ENCODE data around the gene CDKN2AIP.

Gene CDKN2AIP

DNA sequence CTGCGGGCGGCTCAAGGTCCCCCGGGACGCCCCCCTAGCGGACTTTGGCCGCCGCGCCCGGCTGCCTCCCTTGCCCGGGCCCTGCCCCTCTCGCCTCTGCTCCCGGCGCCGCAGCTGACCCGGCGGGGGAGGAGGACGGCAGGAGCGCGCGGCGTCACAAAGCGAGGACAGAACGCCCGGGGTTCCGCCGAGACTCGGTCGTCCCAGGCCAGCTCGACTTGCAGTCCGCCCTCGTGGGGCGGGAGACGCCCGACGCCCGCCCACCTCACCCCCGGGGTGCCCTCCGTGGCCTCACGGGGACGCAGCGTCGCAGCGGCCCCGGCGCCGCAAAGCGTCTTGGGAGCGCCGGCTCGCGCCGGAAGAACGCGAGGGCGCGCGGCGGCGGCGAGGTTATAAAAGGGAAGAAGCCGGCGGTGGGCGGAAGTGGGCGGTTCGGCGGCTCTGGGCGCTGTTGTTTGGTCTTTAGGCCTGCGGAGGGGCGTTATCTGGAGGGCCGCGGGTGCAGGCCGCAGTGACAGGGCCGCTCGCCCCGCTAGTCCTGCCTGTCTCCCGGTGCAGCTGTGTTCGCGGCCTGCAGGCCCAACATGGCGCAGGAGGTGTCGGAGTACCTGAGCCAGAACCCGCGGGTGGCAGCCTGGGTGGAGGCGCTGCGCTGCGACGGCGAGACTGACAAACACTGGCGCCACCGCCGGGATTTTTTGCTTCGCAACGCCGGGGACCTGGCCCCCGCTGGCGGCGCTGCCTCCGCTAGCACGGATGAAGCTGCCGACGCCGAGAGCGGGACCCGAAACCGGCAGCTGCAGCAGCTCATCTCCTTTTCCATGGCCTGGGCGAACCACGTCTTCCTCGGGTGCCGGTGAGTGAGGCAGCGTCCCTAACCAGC lies at the start of gene CDKN2AIP:
Gene CDKN2AIP, plus strand, starts transcription at position 423 of the 883 bp plus-strand sequence. Its CDS starts 162 bp downstream, at position 585.
- DNase-seq: peak; percentile 97

- no peak for DNase-seq
These were observed 49.0 kb upstream of the CDKN2AIP start for GRCh38 chr4:183395395-183395794.

- no peak for DNase-seq
These were observed 48.2 kb upstream of the CDKN2AIP start for GRCh38 chr4:183396227-183396637.

DNA sequence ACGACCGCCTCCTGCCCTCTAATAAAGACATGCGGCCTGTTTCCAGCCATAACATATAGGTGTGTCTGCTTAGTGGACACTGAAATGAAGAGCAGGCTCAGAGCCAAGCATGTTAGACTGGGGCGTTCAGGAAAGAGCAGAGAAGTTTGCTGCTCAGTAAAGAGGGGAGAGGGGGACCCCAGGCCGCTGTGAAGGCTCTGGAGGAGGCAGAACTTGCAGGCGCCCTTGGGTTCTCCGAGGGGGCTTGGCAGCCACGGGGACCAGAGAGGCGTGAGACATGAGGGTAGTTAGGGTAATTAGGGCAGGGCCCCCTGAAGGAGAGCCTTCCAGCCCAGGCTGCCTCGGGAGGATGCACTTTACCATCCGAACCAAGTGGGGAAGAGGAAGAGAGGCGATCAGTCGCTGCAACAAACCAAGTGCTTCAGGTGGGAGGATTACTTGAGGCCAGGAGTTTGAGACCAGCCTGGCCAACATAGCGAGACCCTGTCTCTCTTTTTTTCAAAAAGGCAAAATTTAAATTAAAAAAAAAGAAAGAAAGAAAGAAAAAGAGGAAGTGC lies 46.6 kb upstream of the CDKN2AIP start:
- DNase-seq: no peak

- DNase-seq: peak; percentile 91
These were observed 45.9 kb upstream of the CDKN2AIP start for GRCh38 chr4:183398298-183399125.

DNA sequence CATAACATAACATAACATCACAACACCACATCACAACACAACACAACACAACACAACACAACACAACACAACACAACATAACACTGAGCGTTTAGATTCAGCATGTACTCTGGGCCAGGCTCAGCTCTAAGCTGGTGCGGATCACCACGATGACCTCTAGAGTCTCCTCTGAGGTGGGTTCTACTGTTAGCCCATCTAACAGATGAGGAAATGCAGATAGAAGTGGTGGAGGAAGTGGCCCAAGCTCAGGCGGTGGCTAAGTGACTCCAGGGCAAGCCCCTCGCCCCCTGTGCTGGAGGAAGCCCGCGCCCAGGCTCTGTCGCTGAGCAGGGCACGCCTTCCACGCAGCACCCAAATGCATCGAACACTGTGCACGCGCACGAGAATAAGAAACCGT lies 45.3 kb upstream of the CDKN2AIP start:
- DNase-seq: peak; percentile 46

DNA sequence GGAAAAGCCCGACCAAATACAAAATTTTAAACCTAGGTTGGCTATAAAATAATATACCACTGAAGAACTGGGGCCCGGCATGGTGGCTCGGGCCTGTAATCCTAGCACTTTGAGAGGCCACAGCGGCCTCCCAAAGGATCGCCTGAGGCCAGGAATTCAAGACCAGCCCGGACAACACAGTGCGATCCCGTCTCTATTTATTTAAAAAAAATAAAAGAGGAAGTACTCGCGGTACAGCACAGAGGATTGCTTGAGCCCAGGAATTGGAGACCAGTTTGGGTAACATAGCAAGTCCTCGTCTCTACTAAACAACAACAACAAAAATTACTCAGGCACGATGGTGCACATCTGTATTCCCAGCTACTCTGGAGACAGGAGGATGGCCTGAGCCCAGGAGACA lies 44.8 kb upstream of the CDKN2AIP start:
- peak; percentile 48 for DNase-seq

DNA sequence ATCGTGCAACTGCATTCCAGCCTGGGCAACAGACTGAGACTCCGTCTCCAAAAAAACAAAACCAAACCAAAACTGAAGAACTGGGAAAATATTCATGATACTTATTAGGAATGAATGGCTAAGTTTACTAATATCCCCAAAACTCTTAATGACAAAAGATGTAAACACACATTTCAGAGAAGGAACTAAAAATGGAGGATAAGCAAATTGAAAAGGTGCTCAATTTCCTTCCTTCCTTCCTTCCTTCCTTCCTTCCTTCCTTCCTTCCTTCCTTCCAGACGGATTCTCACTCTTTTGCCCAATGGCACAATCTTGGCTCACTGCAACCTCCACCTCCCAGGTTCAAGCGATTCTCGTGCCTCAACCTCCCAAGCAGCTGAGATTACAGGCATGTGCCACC lies 44.4 kb upstream of the CDKN2AIP start:
- no peak for DNase-seq

- DNase-seq: no peak
These were observed 43.0 kb upstream of the CDKN2AIP start for GRCh38 chr4:183401473-183401872.

- DNase-seq: no peak
These were observed 41.7 kb upstream of the CDKN2AIP start for GRCh38 chr4:183402771-183403170.

DNA sequence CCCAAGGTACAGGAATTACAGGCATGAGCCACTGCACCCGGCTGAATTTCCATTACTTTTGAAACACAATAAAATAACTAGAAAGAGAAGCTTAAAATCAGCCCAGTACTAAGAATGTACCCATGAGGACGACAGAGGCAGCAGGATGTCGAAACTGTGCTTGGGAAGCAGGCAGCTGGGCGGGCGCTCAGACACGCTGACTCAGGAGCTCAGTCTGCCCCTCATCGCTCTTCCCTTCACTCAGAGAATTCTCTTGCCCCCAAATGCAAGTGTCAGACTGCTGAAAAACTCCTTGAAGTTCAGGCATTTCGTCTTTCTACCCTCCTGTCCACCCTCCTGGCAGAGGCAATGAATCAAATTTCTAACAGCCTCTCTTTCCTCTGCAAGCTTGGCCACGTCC lies 41.0 kb upstream of the CDKN2AIP start:
- DNase-seq: no peak

GRCh38 chr4:183403961-183404360 lies 40.5 kb upstream of the CDKN2AIP start:
- DNase-seq: no peak

GRCh38 chr4:183405303-183405702 lies 39.1 kb upstream of the CDKN2AIP start:
- DNase-seq: no peak

- peak; percentile 92 for DNase-seq
These were observed 37.3 kb upstream of the CDKN2AIP start for GRCh38 chr4:183407128-183407585.

- DNase-seq: no peak
These were observed 36.6 kb upstream of the CDKN2AIP start for GRCh38 chr4:183407635-183408464.

GRCh38 chr4:183408796-183409195 lies 35.6 kb upstream of the CDKN2AIP start:
- DNase-seq: no peak

GRCh38 chr4:183409483-183409882 lies 35.0 kb upstream of the CDKN2AIP start:
- DNase-seq: no peak

- no peak for DNase-seq
These were observed 34.5 kb upstream of the CDKN2AIP start for GRCh38 chr4:183409934-183410333.

GRCh38 chr4:183411291-183411861 lies 33.1 kb upstream of the CDKN2AIP start:
- no peak for DNase-seq

DNA sequence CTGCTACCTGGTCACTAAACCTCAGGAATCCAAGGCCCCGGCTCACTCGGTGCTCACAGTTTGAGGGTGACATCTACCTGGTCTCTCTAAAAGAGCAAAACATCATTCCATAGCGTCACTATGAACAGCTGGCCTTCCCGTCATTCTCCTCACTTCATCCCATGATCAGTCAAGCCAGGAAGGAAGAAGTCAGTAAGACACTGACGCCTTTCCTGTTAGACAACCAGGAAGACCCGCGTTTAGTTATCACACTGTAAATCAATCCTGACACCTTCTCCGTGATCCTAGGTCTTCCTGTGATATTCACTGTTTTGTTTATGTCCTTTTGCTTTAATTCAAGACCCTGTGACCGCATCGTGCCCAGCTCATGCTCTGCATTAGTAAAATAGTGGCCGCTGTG lies 31.6 kb upstream of the CDKN2AIP start:
- DNase-seq: no peak

- DNase-seq: no peak
These were observed 30.9 kb upstream of the CDKN2AIP start for GRCh38 chr4:183413234-183414200.
